Sigmoid colon (tissue), 4 donors: Measurements from ENCODE around the gene CFP.

Source experiments
- EP300 ChIP-seq, 4 donors: sonication (generic); formaldehyde crosslinking; IDR thresholded peaks; one replicate each; pipeline ENCODE4 v1.6.1; 2017; ENCODE audit warnings: antibody characterized with exemption in 4 of 4
- POLR2AphosphoS5 ChIP-seq, 4 donors: sonication (generic); formaldehyde crosslinking; IDR thresholded peaks; one replicate each; pipeline ENCODE4 v1.6.1; 2017; ENCODE audit warnings: antibody characterized with exemption in 4 of 4
- TF ChIP-seq, protein P1 (sequence below), 4 experiments: fragments of 450-650 bp in 3 of 4; fragments of 200-600 bp in 1 of 4; IDR thresholded peaks; one replicate each; pipeline ENCODE4 v1.5.1; 2016 to 2019; ENCODE audit warnings: antibody characterized with exemption in 4 of 4, mild to moderate bottlenecking in 3 of 4, moderate library complexity in 2 of 4

DNA sequence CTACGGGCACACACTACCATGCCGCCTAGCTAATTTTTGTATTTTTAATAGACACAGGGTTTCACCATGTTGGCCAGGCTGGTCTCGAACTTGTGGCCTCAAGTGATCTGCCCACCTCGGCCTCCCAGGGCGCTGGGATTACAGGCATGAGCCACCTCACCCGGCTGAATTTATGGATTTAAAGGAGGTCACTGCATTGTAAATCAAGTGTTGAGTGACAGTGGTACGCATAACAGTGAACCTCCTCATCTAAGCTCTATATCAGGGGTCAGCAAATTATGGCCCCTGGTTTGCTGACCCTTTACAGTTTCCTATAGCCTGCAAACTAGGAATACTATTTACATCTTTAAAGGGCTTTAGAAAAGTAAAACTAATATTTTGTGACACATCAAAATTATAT lies 31.8 kb upstream of the CFP start:
- no peak for TF ChIP-seq POLR2AphosphoS5 (IDR thresholded peaks at IDR 0.05)
- TF ChIP-seq, protein P1, sequence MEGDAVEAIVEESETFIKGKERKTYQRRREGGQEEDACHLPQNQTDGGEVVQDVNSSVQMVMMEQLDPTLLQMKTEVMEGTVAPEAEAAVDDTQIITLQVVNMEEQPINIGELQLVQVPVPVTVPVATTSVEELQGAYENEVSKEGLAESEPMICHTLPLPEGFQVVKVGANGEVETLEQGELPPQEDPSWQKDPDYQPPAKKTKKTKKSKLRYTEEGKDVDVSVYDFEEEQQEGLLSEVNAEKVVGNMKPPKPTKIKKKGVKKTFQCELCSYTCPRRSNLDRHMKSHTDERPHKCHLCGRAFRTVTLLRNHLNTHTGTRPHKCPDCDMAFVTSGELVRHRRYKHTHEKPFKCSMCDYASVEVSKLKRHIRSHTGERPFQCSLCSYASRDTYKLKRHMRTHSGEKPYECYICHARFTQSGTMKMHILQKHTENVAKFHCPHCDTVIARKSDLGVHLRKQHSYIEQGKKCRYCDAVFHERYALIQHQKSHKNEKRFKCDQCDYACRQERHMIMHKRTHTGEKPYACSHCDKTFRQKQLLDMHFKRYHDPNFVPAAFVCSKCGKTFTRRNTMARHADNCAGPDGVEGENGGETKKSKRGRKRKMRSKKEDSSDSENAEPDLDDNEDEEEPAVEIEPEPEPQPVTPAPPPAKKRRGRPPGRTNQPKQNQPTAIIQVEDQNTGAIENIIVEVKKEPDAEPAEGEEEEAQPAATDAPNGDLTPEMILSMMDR (IDR thresholded peaks at IDR 0.05) = no peak
- no peak for TF ChIP-seq EP300 (IDR thresholded peaks at IDR 0.05)
